Measurements from ENCODE around the gene KIR3DL2.
"Not testable (repeated sequence)": the region's sequence is repeated elsewhere in the genome, so short reads cannot be mapped to it uniquely, and the experiment has no call there.

The KIR3DL2 gene

GRCh38 chr19:54888239-54888638 lies 38.0 kb downstream of the KIR3DL2 start:
- H3K27ac ChIP-seq, result no peak overlapping the region
- no peak for TF ChIP-seq ZFX (IDR thresholded peaks at IDR 0.05; ENCODE audit: borderline replicate concordance)

- TF ChIP-seq ZFX (IDR thresholded peaks at IDR 0.05; ENCODE audit: borderline replicate concordance), result no peak
- TF ChIP-seq CTCF (IDR thresholded peaks at IDR 0.05), result no peak
- no peak overlapping the region for H3K27ac ChIP-seq
Observed at GRCh38 chr19:54889566-54889965, 39.3 kb downstream of the KIR3DL2 start.

GRCh38 chr19:54893406-54893805 lies 43.2 kb downstream of the KIR3DL2 start:
- no peak overlapping the region for H3K27ac ChIP-seq
- TF ChIP-seq CTCF (IDR thresholded peaks at IDR 0.05) (no peak), ZFX (IDR thresholded peaks at IDR 0.05; ENCODE audit: borderline replicate concordance) (no peak)

GRCh38 chr19:54894106-54894505 lies 43.9 kb downstream of the KIR3DL2 start:
- not testable (repeated sequence) for H3K27ac ChIP-seq

GRCh38 chr19:54896036-54896435 lies 45.8 kb downstream of the KIR3DL2 start:
- H3K27ac ChIP-seq, result no peak overlapping the region
- TF ChIP-seq CTCF (IDR thresholded peaks at IDR 0.05) (no peak), ZFX (IDR thresholded peaks at IDR 0.05; ENCODE audit: borderline replicate concordance) (no peak)

GRCh38 chr19:54898685-54899084 lies 48.4 kb downstream of the KIR3DL2 start:
- not testable (repeated sequence) for H3K27ac ChIP-seq

GRCh38 chr19:54899646-54900045 lies 49.4 kb downstream of the KIR3DL2 start:
- not testable (repeated sequence) for H3K27ac ChIP-seq

- H3K27ac ChIP-seq, result not testable (repeated sequence)
Observed at GRCh38 chr19:54901153-54901552, 50.9 kb downstream of the KIR3DL2 start.

- TF ChIP-seq ZFX (IDR thresholded peaks at IDR 0.05; ENCODE audit: borderline replicate concordance), result no peak
Observed at GRCh38 chr19:54902061-54902460, 51.8 kb downstream of the KIR3DL2 start.

GRCh38 chr19:54903303-54903702 lies 53.1 kb downstream of the KIR3DL2 start:
- TF ChIP-seq CTCF (IDR thresholded peaks at IDR 0.05), result no peak
- no peak for TF ChIP-seq ZFX (IDR thresholded peaks at IDR 0.05; ENCODE audit: borderline replicate concordance)
- no peak overlapping the region for H3K27ac ChIP-seq

More at GRCh38 chr19:54902061-54902460, 51.8 kb downstream of the KIR3DL2 start:
- no peak overlapping the region for H3K27ac ChIP-seq

- H3K27ac ChIP-seq, result not testable (repeated sequence)
Observed at GRCh38 chr19:54904261-54904660, 54.0 kb downstream of the KIR3DL2 start.

GRCh38 chr19:54905421-54905802 lies 55.2 kb downstream of the KIR3DL2 start:
- no peak for TF ChIP-seq CTCF (IDR thresholded peaks at IDR 0.05)
- no peak for TF ChIP-seq ZFX (IDR thresholded peaks at IDR 0.05; ENCODE audit: borderline replicate concordance)
- H3K27ac ChIP-seq, result no peak overlapping the region

Measured in 22Rv1 (cell line).